ENCODE results near the gene DENND2C. TPM values are rescaled to one million over a fixed set of nuclear protein-coding genes. Genes with fewer than 3 reads are reported as not detected.

DENND2C gene
- total RNA-seq, 1 donor from 2014 or later, result 3.2 TPM

DNA sequence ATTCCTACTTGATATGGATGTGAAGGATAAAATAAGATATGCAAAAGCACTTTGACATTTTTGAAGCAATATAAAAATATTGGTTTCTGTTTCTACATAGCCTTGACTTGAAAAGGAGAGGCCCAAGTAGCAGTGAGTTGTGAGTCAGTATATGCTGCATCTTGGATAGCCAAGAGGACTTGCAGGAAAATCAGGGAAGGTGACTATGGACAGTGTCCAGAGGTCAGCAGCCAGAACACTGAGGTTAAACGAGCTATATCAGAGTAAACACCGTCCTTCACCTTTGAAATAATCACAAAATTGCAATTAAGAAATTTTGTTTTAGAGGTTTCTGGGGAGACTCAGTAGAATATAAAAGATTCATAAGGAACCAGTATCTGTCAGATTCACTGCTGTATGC is 32.1 kb upstream of the DENND2C start:
- TF ChIP-seq EZH2 (IDR thresholded peaks at IDR 0.05; ENCODE audit: insufficient read depth, low read length), result no peak
- TF ChIP-seq, protein P1, sequence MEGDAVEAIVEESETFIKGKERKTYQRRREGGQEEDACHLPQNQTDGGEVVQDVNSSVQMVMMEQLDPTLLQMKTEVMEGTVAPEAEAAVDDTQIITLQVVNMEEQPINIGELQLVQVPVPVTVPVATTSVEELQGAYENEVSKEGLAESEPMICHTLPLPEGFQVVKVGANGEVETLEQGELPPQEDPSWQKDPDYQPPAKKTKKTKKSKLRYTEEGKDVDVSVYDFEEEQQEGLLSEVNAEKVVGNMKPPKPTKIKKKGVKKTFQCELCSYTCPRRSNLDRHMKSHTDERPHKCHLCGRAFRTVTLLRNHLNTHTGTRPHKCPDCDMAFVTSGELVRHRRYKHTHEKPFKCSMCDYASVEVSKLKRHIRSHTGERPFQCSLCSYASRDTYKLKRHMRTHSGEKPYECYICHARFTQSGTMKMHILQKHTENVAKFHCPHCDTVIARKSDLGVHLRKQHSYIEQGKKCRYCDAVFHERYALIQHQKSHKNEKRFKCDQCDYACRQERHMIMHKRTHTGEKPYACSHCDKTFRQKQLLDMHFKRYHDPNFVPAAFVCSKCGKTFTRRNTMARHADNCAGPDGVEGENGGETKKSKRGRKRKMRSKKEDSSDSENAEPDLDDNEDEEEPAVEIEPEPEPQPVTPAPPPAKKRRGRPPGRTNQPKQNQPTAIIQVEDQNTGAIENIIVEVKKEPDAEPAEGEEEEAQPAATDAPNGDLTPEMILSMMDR (IDR thresholded peaks at IDR 0.05; ENCODE audit: insufficient read depth, low read depth, low read length), result no peak
- H3K4me1 ChIP-seq (ENCODE audit: insufficient read depth, low read length), result no peaks in the 10 kb centered on the region
- no peak for FAIRE-seq

DNA sequence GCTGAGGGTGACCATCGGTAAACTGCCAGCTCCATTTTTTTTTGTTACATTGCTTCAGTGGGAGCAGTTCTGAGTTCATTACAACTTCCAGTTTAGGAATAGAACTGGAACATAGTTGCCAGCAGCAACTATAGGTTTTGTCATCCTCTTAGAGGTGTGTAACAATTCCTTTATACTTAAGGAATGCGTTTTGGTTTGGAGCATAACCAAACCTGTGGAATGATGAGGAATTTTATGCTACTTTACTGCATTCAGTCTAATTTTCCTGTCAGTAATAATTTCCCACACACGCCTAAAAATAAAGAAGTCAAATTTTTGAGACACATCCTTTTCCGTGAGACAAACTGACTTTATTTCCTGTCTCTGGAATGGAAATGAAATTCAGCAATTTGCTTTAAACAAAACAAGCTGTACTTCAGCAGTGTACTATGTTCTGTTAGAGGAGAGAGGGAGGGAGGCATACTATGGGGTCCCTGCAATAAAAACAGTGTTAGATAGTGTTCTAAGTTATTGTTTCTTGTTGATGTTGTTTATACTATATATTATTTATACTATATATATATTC is 30.3 kb upstream of the DENND2C start:
- FAIRE-seq (no peak), DNase-seq (ENCODE audit: low read depth) (peak; percentile 57)
- Histone ChIP-seq H3K4me3 (ENCODE audit: insufficient read depth, low read depth, low read length) (no peak overlapping the region), H3K36me3 (ENCODE audit: insufficient read depth, low read length) (no peaks in the 10 kb centered on the region), H3K27me3 (ENCODE audit: insufficient read depth, low read length) (no peaks in the 10 kb centered on the region), H3K4me1 (ENCODE audit: insufficient read depth, low read length) (no peaks in the 10 kb centered on the region), H3K9me3 (ENCODE audit: insufficient read depth, low read depth, low read length) (no peaks in the 10 kb centered on the region), H3K4me2 (ENCODE audit: low read length) (no peak overlapping the region), H4K20me1 (ENCODE audit: insufficient read depth, low read length) (peaks cover 3% of the 10 kb centered on the region), H2AFZ (ENCODE audit: low read depth, low read length) (no peak overlapping the region), H3K27ac (ENCODE audit: low read depth, low read length) (no peak overlapping the region), H3K9ac (ENCODE audit: low read length) (no peak overlapping the region), H3K79me2 (ENCODE audit: insufficient read depth, low read length) (no peaks in the 10 kb centered on the region)
- H3K4me1 Mint-ChIP-seq (ENCODE audit: low read depth, unreplicated experiment), result peaks cover 22% of the 10 kb centered on the region
- no peak overlapping the region for H3K27ac Mint-ChIP-seq (ENCODE audit: unreplicated experiment)
- TF ChIP-seq, protein P1 (IDR thresholded peaks at IDR 0.05; ENCODE audit: insufficient read depth, low read depth, low read length), result no peak
- TF ChIP-seq EZH2 (IDR thresholded peaks at IDR 0.05; ENCODE audit: insufficient read depth, low read length), result no peak
- no peaks in the 10 kb centered on the region for H3K9me3 Mint-ChIP-seq (ENCODE audit: unreplicated experiment)
- H3K27me3 Mint-ChIP-seq (ENCODE audit: low read depth, unreplicated experiment), result no peaks in the 10 kb centered on the region
- no peak overlapping the region for H3K4me3 Mint-ChIP-seq (ENCODE audit: unreplicated experiment)
- H3K36me3 Mint-ChIP-seq (ENCODE audit: low read depth, unreplicated experiment), result peaks cover 2% of the 10 kb centered on the region

More for the DNA sequence above, 32.1 kb upstream of the DENND2C start:
- H3K79me2 ChIP-seq (ENCODE audit: insufficient read depth, low read length), result no peaks in the 10 kb centered on the region
- no peak overlapping the region for H2AFZ ChIP-seq (ENCODE audit: low read depth, low read length)
- no peak overlapping the region for H3K4me2 ChIP-seq (ENCODE audit: low read length)
- Mint-ChIP-seq H3K9me3 (ENCODE audit: unreplicated experiment) (no peaks in the 10 kb centered on the region), H3K27ac (ENCODE audit: unreplicated experiment) (no peak overlapping the region), H3K36me3 (ENCODE audit: low read depth, unreplicated experiment) (peaks cover 2% of the 10 kb centered on the region), H3K4me1 (ENCODE audit: low read depth, unreplicated experiment) (peaks cover 15% of the 10 kb centered on the region), H3K27me3 (ENCODE audit: low read depth, unreplicated experiment) (no peaks in the 10 kb centered on the region), H3K4me3 (ENCODE audit: unreplicated experiment) (no peak overlapping the region)
- H3K4me3 ChIP-seq (ENCODE audit: insufficient read depth, low read depth, low read length), result no peak overlapping the region
- H4K20me1 ChIP-seq (ENCODE audit: insufficient read depth, low read length), result peaks cover 3% of the 10 kb centered on the region
- no peaks in the 10 kb centered on the region for H3K27me3 ChIP-seq (ENCODE audit: insufficient read depth, low read length)
- no peak for DNase-seq (ENCODE audit: low read depth)
- no peak overlapping the region for H3K9ac ChIP-seq (ENCODE audit: low read length)
- no peaks in the 10 kb centered on the region for H3K9me3 ChIP-seq (ENCODE audit: insufficient read depth, low read depth, low read length)
- peaks cover 13% of the 10 kb centered on the region for H3K36me3 ChIP-seq (ENCODE audit: insufficient read depth, low read length)
- H3K27ac ChIP-seq (ENCODE audit: low read depth, low read length), result no peak overlapping the region

DNA sequence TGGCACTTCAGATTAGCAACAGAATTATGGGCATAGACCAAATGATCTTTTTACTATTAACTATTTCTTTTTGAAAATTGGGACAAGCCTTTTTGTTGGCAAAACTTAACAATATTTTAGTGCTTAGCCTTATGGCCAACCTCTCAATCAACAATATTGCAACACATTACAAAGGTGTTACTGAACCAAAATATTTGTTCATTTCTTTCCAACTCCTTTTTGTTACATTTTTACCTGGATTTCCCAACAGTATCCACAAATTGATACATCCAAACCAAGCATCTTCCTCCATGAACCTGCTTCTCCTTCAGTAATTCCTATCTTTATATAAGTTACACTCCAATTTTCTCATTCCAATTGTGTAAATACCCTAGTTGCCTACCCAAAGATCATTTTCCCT is 27.0 kb upstream of the DENND2C start:
- no peaks in the 10 kb centered on the region for H3K27me3 Mint-ChIP-seq (ENCODE audit: low read depth, unreplicated experiment)
- no peak overlapping the region for H3K27ac Mint-ChIP-seq (ENCODE audit: unreplicated experiment)
- H3K9ac ChIP-seq (ENCODE audit: low read length), result no peak overlapping the region
- H4K20me1 ChIP-seq (ENCODE audit: insufficient read depth, low read length), result no peaks in the 10 kb centered on the region
- TF ChIP-seq, protein P1 (IDR thresholded peaks at IDR 0.05; ENCODE audit: insufficient read depth, low read depth, low read length), result no peak
- TF ChIP-seq EZH2 (IDR thresholded peaks at IDR 0.05; ENCODE audit: insufficient read depth, low read length), result no peak
- H3K9me3 Mint-ChIP-seq (ENCODE audit: unreplicated experiment), result no peaks in the 10 kb centered on the region
- no peaks in the 10 kb centered on the region for H3K79me2 ChIP-seq (ENCODE audit: insufficient read depth, low read length)
- H3K9me3 ChIP-seq (ENCODE audit: insufficient read depth, low read depth, low read length), result no peaks in the 10 kb centered on the region
- H3K4me3 ChIP-seq (ENCODE audit: insufficient read depth, low read depth, low read length), result no peak overlapping the region
- H3K4me1 ChIP-seq (ENCODE audit: insufficient read depth, low read length), result no peaks in the 10 kb centered on the region
- no peaks in the 10 kb centered on the region for H3K27me3 ChIP-seq (ENCODE audit: insufficient read depth, low read length)
- FAIRE-seq, result no peak
- no peak for DNase-seq (ENCODE audit: low read depth)
- no peak overlapping the region for H3K27ac ChIP-seq (ENCODE audit: low read depth, low read length)
- H3K36me3 ChIP-seq (ENCODE audit: insufficient read depth, low read length), result no peaks in the 10 kb centered on the region
- H3K4me2 ChIP-seq (ENCODE audit: low read length), result no peak overlapping the region
- peaks cover 10% of the 10 kb centered on the region for H3K4me1 Mint-ChIP-seq (ENCODE audit: low read depth, unreplicated experiment)
- no peaks in the 10 kb centered on the region for H3K36me3 Mint-ChIP-seq (ENCODE audit: low read depth, unreplicated experiment)
- H2AFZ ChIP-seq (ENCODE audit: low read depth, low read length), result no peak overlapping the region
- no peak overlapping the region for H3K4me3 Mint-ChIP-seq (ENCODE audit: unreplicated experiment)
